ENCODE results near the gene GIPC3. TPM values are rescaled to one million over a fixed set of nuclear protein-coding genes. Genes with fewer than 3 reads are reported as not detected.

GIPC3 gene
- total and polyA plus RNA-seq, 2 of the 8 experiments (the other 6 are each of a cell fraction or from before 2014, with no cell fraction given), result 1.0 to 1.2 TPM

DNA sequence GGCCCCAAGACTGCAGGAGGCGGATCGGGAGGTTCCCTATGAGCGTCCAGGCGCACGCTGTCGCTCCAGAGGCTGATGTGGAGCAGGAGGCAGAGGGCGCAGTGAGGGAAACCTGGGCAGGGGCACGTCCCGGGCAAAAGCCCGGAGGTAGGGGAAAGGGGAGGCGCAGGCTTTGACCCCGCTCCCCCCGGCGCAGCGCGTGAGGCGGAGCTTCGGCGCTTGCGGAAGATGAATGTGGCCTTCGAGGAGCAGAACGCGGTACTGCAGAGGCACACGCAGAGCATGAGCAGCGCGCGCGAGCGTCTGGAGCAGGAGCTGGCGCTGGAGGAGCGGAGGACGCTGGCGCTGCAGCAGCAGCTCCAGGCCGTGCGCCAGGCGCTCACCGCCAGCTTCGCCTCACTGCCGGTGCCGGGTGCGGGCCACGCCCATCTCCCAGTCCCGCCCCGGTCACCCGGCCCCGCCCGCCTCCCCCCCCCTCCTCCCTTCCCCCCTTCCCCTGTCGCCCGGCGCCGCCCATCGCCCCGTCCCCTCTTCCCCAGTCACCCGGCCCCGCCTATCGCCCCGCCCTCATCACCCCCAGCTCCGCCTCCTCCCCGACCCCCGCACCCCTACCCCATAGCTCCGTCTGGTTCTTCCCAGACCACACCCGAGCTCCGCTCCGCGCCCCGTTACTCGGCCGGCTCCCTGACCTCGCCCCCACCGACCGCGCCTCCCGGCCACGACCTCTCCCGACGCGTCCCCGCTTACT is 8.4 kb upstream of the GIPC3 start (continued):
- peak in 1 of 2 experiments; percentile 47; a peak in 1 of 4 replicates for TF ChIP-seq SIN3A (conservative IDR thresholded peaks at IDR 0.05 in 1 of 2, IDR thresholded peaks at IDR 0.05 in 1 of 2; ENCODE audit: low read depth in 1 of 2, low read length in 2 of 2)
- TF ChIP-seq, protein P1, sequence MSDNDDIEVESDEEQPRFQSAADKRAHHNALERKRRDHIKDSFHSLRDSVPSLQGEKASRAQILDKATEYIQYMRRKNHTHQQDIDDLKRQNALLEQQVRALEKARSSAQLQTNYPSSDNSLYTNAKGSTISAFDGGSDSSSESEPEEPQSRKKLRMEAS (IDR thresholded peaks at IDR 0.05), result peak; percentile 72
- TF ChIP-seq, protein P2, sequence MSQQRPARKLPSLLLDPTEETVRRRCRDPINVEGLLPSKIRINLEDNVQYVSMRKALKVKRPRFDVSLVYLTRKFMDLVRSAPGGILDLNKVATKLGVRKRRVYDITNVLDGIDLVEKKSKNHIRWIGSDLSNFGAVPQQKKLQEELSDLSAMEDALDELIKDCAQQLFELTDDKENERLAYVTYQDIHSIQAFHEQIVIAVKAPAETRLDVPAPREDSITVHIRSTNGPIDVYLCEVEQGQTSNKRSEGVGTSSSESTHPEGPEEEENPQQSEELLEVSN (IDR thresholded peaks at IDR 0.05), result peak; percentile 30; the same call in 1 of the 2 replicates
- peak; percentile 53 to 57; a peak in 2 of 3 replicates for TF ChIP-seq POLR2A (IDR thresholded peaks at IDR 0.05; ENCODE audit: control extremely low read depth in 1 of 2, low read depth in 2 of 2, low read length in 2 of 2)
- no peak for TF ChIP-seq GABPA (IDR thresholded peaks at IDR 0.05; ENCODE audit: borderline replicate concordance, insufficient read depth, low read length)
